HG02610 (cell line): ENCODE data around the gene MMGT1.
A peak's percentile ranks its signal among the peaks of the same experiment; 100 is the strongest.

Experiments
- ATAC-seq: cut with Tn5 transposase; IDR thresholded peaks from one replicate; pipeline ENCODE4 v1.9.1; 2021; ENCODE audit warnings: mild to moderate bottlenecking, moderate library complexity; ENCODE audit not compliant: unreplicated experiment

MMGT1 gene

GRCh38 chrX:135973548-135974278 lies at the start of gene MMGT1:
TSS of gene MMGT1 (minus strand) at chrX:135973988. CDS start at chrX:135973675, 313 bp downstream.
- peak; percentile 83 for ATAC-seq

DNA sequence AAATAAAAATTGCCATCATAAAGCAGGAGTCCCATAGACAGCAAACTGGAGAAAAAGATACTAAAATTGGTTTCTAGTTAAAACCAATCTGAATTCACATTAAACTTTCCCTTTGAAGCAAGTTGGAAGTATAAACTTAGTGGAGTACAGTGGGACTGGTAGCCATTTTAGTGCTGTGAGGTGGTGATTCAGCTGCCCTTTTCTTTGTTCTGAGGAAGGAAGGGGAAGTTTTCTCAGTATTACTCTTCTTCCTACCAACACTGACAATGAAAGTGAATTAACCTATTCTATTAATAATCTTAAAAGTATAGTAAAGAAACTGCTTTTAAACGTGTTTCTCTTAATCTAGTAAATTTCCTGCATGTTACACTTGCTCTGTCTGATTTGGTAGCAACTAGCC lies 48.1 kb upstream of the MMGT1 start:
- ATAC-seq, result peak; percentile 82

DNA sequence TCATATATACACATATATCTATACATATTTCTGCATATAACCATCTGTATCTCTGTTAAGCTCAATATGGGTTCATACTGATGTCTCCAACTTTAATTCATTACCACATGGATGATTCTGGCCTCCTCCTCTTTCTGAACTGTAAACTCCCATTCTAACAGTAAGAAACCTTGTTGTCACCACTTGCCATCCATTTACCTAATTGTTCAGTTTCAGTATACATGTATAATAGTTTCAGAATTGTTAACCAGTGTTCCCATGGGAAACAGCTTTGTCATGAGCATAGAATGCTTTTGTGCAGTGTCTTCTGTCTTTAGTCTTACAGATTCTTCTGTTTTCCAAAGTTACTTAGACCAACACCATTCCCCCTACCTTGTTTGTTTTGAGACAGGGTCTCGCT lies 47.4 kb upstream of the MMGT1 start:
- ATAC-seq, result peak; percentile 90

GRCh38 chrX:136019226-136019625 lies 45.4 kb upstream of the MMGT1 start:
- ATAC-seq, result no peak

DNA sequence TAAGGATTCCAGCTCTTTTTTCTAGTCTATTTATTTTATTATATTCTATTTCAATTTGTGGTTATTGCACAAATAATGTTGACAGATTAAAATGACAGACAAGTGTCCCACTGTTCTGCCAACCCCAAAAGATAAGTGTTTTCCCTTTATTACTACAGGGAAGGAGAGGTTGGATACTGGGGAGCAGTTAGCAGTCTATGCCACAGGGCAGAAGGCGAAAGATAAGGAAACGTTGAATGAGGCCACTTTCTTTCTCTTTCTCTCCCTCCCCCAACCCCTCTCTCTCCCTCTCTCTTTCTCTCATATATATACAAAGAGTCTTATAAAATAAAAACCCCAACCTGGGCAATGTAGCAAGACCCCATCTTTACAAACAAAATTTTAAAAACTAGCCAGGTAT lies 43.1 kb upstream of the MMGT1 start:
- no peak for ATAC-seq

DNA sequence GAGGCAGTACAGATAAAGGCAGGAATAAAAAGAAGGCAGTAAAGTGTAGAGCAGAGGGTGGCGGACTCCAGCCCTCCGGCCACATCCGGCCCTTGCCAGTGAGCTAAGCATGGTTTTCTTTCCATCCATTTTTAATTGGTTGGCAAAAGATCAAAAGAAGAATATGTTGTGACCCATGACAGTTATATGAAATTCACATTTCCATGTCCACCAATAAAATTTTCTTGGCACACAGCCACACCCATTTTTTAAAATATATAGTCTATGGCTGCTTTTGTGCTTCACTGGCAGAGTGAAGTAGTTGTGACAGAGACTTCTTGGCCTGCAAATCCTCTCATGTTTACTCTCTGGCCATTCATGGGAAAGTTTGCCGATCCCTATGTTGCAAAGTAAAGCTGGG lies 41.2 kb upstream of the MMGT1 start:
- ATAC-seq, result no peak

DNA sequence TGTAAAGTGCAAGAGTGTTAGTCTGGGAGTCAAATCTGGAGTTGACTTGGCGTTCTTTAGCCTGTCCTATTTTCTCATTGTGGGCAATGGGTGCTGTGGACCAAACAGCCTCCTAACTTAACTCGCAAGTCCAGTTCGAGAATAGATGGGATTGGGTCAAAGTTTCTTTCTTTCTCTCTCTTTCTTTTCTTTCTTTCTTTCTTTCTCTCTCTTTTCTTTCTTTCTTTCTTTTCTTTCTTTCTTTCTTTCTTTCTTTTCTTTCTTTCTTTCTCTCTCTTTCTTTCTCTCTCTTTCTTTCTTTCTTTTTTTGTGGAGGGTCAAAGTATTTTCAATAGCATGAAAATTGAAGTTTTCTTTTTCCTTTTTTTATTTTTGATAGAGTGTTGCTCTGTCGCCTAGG lies 14.5 kb upstream of the MMGT1 start:
- ATAC-seq, result no peak

GRCh38 chrX:135985973-135986310 lies 12.2 kb upstream of the MMGT1 start:
- no peak for ATAC-seq

GRCh38 chrX:135985157-135985972 lies 11.6 kb upstream of the MMGT1 start, which contains the start of gene SLC9A6:
TSS of gene SLC9A6 (plus strand) at chrX:135985435. CDS start at chrX:135985659, 224 bp downstream.
- peak; percentile 95 for ATAC-seq

DNA sequence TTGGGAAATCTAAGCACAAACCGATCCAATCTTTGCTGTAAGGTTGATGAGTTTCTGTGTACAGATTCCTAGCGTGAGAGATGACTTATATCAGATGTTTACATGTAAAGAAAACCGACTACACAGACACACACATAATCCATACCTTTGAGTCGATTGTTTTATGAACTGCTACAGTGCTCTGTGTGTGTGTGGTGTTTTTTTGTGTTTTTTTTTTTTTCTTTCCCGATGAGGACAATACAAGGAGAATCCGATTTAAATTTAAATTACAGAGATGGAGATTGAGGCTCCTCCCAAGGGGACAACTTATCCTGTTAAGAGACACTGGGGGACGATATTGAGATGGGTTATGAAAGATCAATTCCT lies 11.0 kb upstream of the MMGT1 start:
- peak; percentile 20 for ATAC-seq

DNA sequence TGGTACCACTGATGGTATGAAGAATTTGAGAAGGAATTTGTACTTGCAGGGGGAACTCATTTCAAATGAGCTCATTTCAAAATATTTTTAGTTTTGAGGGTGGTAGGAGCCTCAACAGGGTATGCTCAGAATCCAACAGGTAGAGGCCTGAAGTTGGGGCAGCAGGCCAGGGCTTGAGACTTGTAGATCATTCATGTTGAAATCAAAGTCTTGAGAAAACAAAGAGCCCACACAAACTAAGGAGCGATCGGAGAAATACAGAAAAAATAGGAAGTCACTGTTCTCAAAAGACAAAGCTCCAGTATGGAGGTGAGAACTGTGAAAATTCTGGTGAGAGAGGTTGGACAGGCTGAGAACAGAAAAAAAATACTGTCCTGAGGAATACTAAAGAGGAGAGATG lies 10.5 kb upstream of the MMGT1 start:
- ATAC-seq, result no peak

DNA sequence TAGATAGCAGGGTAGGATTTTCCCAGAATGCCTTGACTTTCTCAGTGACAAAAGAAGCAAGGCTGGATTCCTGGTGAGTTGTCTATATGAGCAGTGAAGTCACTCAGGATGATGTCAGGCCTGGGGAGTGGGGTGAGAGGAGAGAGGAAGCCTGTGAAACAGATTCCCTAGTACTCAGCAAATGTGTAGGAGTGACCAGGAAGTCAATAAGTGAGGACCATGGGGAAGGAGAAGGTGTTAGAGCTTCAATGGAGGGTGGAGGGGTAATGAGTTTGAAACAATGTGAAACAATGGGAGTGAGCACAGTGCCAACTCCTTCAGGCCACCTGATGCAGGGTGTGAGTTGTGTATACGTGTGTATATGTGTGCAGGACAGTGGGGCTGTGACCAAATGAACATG lies 9.1 kb upstream of the MMGT1 start:
- no peak for ATAC-seq

- no peak for ATAC-seq
These were observed 7.9 kb upstream of the MMGT1 start for GRCh38 chrX:135981668-135982067.

- no peak for ATAC-seq
These were observed 7.2 kb upstream of the MMGT1 start for GRCh38 chrX:135981010-135981409.

DNA sequence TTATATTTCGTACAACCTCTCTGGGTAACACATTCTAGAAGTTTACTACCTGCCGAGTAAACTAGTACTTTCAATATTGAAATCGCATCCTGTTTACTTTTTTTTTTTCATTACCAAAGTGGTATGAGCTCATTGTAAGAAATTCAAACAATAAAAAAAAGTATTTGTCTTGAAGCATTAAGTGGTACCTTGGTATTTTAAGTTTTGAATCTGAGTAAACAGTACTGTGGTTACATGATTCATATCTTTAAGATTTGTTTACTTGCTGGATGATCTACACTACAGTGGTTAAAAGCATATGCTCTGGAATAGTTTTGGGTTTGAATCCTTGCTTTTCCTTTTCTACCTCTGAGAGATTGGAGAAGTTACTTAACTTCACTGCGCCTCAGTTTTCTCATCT lies 3.8 kb upstream of the MMGT1 start:
- no peak for ATAC-seq

- ATAC-seq, result no peak
These were observed 1.6 kb upstream of the MMGT1 start for GRCh38 chrX:135975421-135975820.

GRCh38 chrX:135974279-135974856 lies 580 bp upstream of the MMGT1 start:
- no peak for ATAC-seq

DNA sequence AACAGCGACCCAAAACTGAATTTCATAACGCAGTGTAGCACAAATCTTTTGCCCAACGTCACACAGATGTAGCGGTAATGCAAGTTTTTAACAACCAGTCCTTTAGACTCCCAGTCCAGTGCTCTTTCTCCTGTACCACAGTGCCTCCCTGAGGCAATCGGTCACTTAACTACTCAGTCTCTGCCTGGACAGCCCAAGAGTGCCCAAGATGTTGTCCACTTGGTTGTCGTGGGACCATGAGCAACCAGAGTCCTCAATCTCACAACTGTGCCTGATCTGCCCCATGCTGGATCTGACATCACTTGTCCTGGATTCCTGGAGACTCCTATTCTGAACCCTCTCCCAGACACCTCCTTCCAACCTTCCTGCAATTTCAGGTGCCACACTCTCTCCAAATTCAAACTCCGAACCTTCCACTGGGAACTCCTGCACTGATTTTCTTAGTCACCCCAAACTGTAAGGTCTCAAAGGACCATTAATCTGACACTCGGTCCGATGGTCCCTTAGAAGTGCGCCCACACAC lies 702 bp downstream of the MMGT1 start:
- ATAC-seq, result peak; percentile 43

DNA sequence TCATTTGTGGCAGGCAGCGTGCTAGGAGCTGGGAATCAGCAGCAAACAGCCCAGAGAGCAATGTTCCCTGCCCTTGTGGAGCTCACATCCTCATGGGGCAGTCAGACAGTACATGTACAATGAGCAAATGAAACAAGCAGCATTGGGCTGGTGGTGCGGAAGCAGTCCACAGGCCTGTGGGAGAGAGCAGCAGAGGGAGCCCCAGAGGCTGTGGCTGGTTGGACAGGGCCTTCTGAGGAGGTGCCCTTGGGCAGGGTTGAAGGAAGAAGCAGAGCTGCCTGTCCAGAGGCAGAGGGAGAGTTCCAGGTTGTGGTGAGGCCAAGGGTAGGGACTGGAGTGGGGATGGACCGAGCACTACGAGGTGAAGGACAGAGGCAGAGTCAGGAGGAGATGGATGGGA lies 22.5 kb downstream of the MMGT1 start:
- ATAC-seq, result no peak

GRCh38 chrX:135944486-135944885 lies 29.3 kb downstream of the MMGT1 start:
- no peak for ATAC-seq

DNA sequence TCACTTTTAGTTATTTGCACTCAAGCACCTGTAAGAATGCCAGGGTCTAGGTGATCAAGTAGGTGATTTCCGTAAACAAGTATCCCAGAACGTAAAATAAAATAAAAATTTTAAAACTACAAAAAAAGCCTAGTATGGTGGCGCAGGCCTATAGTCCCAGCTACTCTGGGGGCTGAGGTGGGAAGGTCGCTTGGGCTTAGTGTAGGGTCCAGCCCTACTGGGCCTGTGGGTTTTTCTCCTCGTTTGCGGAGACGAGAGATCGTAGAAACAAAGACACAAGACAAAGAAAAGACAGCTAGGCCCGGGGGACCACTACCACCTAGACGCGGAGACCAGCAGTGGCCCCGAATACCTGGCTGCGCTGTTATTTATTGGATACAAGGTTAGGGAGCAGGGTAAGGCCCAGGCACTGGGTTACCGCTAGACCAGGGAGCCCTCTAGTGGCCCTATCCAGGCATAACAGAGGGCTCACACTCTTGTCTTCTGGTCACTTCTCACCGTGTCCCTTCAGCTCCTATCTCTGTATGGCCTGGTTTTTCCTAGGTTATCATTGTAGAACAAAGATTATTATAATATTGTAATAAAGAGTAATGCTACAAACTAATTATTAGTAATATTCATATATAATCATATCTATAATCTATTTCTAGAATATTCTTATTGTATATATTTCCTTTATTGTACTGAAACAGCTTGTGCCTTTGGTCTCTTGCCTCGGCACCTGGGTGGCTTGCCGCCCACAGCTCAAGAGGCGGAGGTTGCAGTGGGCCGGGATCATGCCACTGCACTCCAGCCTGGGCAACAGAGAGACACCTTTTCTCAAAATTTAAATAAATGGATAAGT lies 41.9 kb downstream of the MMGT1 start:
- no peak for ATAC-seq
